NCI-H187 treated with DMSO at 0.1 percent for 48 hours (cell line): ENCODE results near the gene C2CD4B.

Source experiments
- DNase-seq: peaks from one replicate; lab custom pipeline; 2025; lab: John Stamatoyannopoulos, UW

C2CD4B gene

GRCh38 chr15:62118520-62119226, 46.4 kb downstream of the C2CD4B start:
- no peak for DNase-seq

DNA sequence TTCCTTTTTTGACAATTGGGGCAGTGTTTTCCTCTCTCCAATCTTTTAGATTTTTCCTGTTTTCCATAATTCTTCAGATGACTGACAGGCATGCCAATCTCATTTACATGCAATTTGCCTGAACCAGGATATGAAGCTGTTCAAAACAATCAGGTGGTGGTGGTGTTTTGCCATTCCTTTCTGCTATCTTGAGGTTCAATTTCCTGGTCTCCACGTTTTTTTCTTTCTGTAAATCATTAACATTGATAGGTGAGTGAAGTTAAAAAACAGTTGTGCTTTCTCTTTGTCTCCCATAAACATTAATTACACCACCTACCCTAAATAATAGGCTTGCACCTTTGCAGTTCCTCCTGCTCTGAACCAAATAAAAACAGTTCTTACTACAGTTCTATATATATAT, 49.2 kb downstream of the C2CD4B start:
- no peak for DNase-seq
